HepG2 (cell line): Measurements from ENCODE around the gene PPP1R27. TPM values are rescaled to one million over a fixed set of nuclear protein-coding genes. Genes with fewer than 3 reads are reported as not detected.

Source experiments
- AGO2 ChIP-seq: fragments of 200-400 bp; formaldehyde crosslinking; optimal IDR thresholded peaks from 2 replicates; pipeline ENCODE3; 2017; ENCODE audit warnings: mild to moderate bottlenecking, low read depth, low read length, moderate library complexity
- CHD4 ChIP-seq: fragments of 200-600 bp; sonication (generic); IDR thresholded peaks from 2 replicates; pipeline ENCODE4 v1.7.0; 2017; ENCODE audit warnings: mild to moderate bottlenecking, low read length, borderline replicate concordance
- GRHL1 ChIP-seq: sonication (generic); formaldehyde crosslinking; conservative IDR thresholded peaks from 2 replicates; pipeline ENCODE4 v1.8.0; 2022; ENCODE audit warnings: missing genetic modification reagents
- KDM2A ChIP-seq: sonication (generic); formaldehyde crosslinking; IDR thresholded peaks from 2 replicates; pipeline ENCODE4 v1.4.0; 2020; ENCODE audit warnings: low read depth, missing genetic modification reagents, borderline replicate concordance
- KLF12 ChIP-seq: sonication (generic); formaldehyde crosslinking; IDR thresholded peaks from 2 replicates; pipeline ENCODE4 v1.4.0; 2020; ENCODE audit warnings: missing genetic modification reagents, borderline replicate concordance
- MED13 ChIP-seq: sonication (generic); formaldehyde crosslinking; IDR thresholded peaks from 2 replicates; pipeline ENCODE4 v1.5.0; 2020; ENCODE audit warnings: missing genetic modification reagents
- MEIS2 ChIP-seq: sonication (generic); formaldehyde crosslinking; IDR thresholded peaks from 2 replicates; pipeline ENCODE4 v1.9.0; 2021; ENCODE audit warnings: mild to moderate bottlenecking, missing genetic modification reagents
- RBAK ChIP-seq: sonication (generic); formaldehyde crosslinking; IDR thresholded peaks from 2 replicates; pipeline ENCODE4 v1.5.1; 2020; ENCODE audit warnings: mild to moderate bottlenecking, missing genetic modification reagents
- REPIN1 ChIP-seq: sonication (generic); formaldehyde crosslinking; IDR thresholded peaks from 2 replicates; pipeline ENCODE4 v1.8.0; 2022; ENCODE audit warnings: missing genetic modification reagents, low read depth, mild to moderate bottlenecking, borderline replicate concordance
- SETDB1 ChIP-seq: sonication (generic); formaldehyde crosslinking; IDR thresholded peaks from 2 replicates; pipeline ENCODE4 v1.5.1; 2020; ENCODE audit warnings: missing genetic modification reagents, mild to moderate bottlenecking, borderline replicate concordance
- ZBTB1 ChIP-seq: sonication (generic); formaldehyde crosslinking; IDR thresholded peaks from 2 replicates; pipeline ENCODE4 v1.4.0; 2020; ENCODE audit warnings: missing genetic modification reagents, borderline replicate concordance
- ZBTB43 ChIP-seq: sonication (generic); formaldehyde crosslinking; conservative IDR thresholded peaks from 2 replicates; pipeline ENCODE4 v1.4.0; 2020; ENCODE audit warnings: missing genetic modification reagents
- ZC3H13 ChIP-seq: sonication (generic); formaldehyde crosslinking; IDR thresholded peaks from 2 replicates; pipeline ENCODE4 v1.8.1; 2023; ENCODE audit warnings: mild to moderate bottlenecking, missing genetic modification reagents, moderate library complexity
- ZNF33B ChIP-seq: sonication (generic); formaldehyde crosslinking; IDR thresholded peaks from 2 replicates; pipeline ENCODE4 v1.5.1; 2020; ENCODE audit warnings: mild to moderate bottlenecking, missing genetic modification reagents
- ZNF496 ChIP-seq: sonication (generic); formaldehyde crosslinking; IDR thresholded peaks from 2 replicates; pipeline ENCODE4 v1.8.1; 2023; ENCODE audit warnings: mild to moderate bottlenecking, moderate library complexity, missing genetic modification reagents; ENCODE audit not compliant: insufficient replicate concordance
- ZNF678 ChIP-seq: sonication (generic); formaldehyde crosslinking; IDR thresholded peaks from 2 replicates; pipeline ENCODE4 v1.4.0; 2020; ENCODE audit warnings: mild to moderate bottlenecking, missing genetic modification reagents
- polyA plus RNA-seq, 8 experiments: library from polyadenylated mRNA; depleted of rRNA in 3 of 8; stranded (reverse) in 7 of 8; unstranded in 1 of 8; fragments of >200 nt; fragmentation: Illumina TruSeq in 4 of 8; extraction: Trizol in 4 of 8; gene quantifications; 2 replicates each; pipeline versions ENCODE4 v1.2.1 to v1.2.3, GENCODE V29; 2011 to 2016; ENCODE audit warnings: low read depth in 4 of 8, missing spikeins in 1 of 8, mixed read lengths in 1 of 8; ENCODE audit not compliant: insufficient read depth in 1 of 8
- total RNA-seq, 5 experiments: library from RNA; depleted of rRNA; stranded (reverse); fragments of >200 nt; fragmentation: Illumina TruSeq; extraction: Trizol; gene quantifications; 2 replicates each; pipeline ENCODE4 v1.2.3, GENCODE V29; 2016; ENCODE audit warnings: low read depth in 1 of 5
- TF ChIP-seq, protein P1 (sequence below): sonication (generic); formaldehyde crosslinking; IDR thresholded peaks from 2 replicates; pipeline ENCODE4 v1.4.0; 2020; ENCODE audit warnings: missing genetic modification reagents, mild to moderate bottlenecking, borderline replicate concordance
- TF ChIP-seq, protein P2 (sequence below): sonication (generic); formaldehyde crosslinking; IDR thresholded peaks from 2 replicates; pipeline ENCODE4 v1.5.1; 2020; ENCODE audit warnings: mild to moderate bottlenecking, missing genetic modification reagents, moderate library complexity
- TF ChIP-seq, protein P3 (sequence below): sonication (generic); formaldehyde crosslinking; IDR thresholded peaks from 2 replicates; pipeline ENCODE4 v1.4.0; 2020; ENCODE audit warnings: missing genetic modification reagents
- TF ChIP-seq, protein P4 (sequence below): sonication (generic); formaldehyde crosslinking; IDR thresholded peaks from 2 replicates; pipeline ENCODE4 v1.8.1; 2023; ENCODE audit warnings: mild to moderate bottlenecking, inconsistent platforms, moderate library complexity, missing genetic modification reagents, borderline replicate concordance

PPP1R27 gene
- total and polyA plus RNA-seq, 2 of the 13 experiments (the other 11 are each of a cell fraction or from before 2014, with no cell fraction given) = 0.17 to 1.00 TPM

GRCh38 chr17:81860756-81861568 lies 26.1 kb upstream of the PPP1R27 start (continued):
- TF ChIP-seq ZBTB43 (CRISPR knock-in tag) (peak; percentile 75; the same call in 1 of the 2 replicates), ZNF496 (CRISPR knock-in tag) (no peak), ZNF678 (CRISPR knock-in tag) (no peak), KLF12 (peak; percentile 93), MED13 (CRISPR knock-in tag) (peak; percentile 82; the same call in 1 of the 2 replicates), ZC3H13 (peak; percentile 96), ZBTB1 (CRISPR knock-in tag) (peak; percentile 35; the same call in 1 of the 2 replicates), RBAK (no peak), KDM2A (CRISPR knock-in tag) (peak; percentile 85), SETDB1 (CRISPR knock-in tag) (no peak), AGO2 (peak; percentile 87), GRHL1 (no peak), MEIS2 (CRISPR knock-in tag) (peak; percentile 77), CHD4 (no peak), ZNF33B (CRISPR knock-in tag) (peak; percentile 96), REPIN1 (CRISPR knock-in tag) (peak; percentile 31; the same call in 1 of the 2 replicates)
- TF ChIP-seq, protein P1, sequence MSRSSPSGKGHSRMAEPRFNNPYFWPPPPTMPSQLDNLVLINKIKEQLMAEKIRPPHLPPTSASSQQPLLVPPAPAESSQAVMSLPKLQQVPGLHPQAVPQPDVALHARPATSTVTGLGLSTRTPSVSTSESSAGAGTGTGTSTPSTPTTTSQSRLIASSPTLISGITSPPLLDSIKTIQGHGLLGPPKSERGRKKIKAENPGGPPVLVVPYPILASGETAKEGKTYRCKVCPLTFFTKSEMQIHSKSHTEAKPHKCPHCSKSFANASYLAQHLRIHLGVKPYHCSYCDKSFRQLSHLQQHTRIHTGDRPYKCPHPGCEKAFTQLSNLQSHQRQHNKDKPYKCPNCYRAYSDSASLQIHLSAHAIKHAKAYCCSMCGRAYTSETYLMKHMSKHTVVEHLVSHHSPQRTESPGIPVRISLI = peak; percentile 74; the same call in 1 of the 2 replicates
- TF ChIP-seq, protein P2, sequence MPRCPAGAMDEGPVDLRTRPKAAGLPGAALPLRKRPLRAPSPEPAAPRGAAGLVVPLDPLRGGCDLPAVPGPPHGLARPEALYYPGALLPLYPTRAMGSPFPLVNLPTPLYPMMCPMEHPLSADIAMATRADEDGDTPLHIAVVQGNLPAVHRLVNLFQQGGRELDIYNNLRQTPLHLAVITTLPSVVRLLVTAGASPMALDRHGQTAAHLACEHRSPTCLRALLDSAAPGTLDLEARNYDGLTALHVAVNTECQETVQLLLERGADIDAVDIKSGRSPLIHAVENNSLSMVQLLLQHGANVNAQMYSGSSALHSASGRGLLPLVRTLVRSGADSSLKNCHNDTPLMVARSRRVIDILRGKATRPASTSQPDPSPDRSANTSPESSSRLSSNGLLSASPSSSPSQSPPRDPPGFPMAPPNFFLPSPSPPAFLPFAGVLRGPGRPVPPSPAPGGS (CRISPR knock-in tag) = peak; percentile 25; the same call in 1 of the 2 replicates
- TF ChIP-seq, protein P3, sequence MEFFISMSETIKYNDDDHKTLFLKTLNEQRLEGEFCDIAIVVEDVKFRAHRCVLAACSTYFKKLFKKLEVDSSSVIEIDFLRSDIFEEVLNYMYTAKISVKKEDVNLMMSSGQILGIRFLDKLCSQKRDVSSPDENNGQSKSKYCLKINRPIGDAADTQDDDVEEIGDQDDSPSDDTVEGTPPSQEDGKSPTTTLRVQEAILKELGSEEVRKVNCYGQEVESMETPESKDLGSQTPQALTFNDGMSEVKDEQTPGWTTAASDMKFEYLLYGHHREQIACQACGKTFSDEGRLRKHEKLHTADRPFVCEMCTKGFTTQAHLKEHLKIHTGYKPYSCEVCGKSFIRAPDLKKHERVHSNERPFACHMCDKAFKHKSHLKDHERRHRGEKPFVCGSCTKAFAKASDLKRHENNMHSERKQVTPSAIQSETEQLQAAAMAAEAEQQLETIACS (CRISPR knock-in tag) = peak; percentile 95
- TF ChIP-seq, protein P4, sequence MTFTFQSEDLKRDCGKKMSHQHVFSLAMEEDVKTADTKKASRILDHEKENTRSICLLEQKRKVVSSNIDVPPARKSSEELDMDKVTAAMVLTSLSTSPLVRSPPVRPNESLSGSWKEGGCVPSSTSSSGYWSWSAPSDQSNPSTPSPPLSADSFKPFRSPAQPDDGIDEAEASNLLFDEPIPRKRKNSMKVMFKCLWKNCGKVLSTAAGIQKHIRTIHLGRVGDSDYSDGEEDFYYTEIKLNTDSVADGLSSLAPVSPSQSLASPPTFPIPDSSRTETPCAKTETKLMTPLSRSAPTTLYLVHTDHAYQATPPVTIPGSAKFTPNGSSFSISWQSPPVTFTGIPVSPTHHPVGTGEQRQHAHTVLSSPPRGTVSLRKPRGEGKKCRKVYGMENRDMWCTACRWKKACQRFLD (CRISPR knock-in tag) = peak; percentile 82; the same call in 1 of the 2 replicates
